Neutrophil (primary cell): Measurements from ENCODE around the gene CHRD.

ENCODE experiments used
- H3K27ac ChIP-seq: fragments of 200-600 bp; sonication (generic); 2 replicates; pipeline ENCODE4 v1.5.1; 2016; ENCODE audit warnings: mild to moderate bottlenecking, moderate library complexity
- H3K27me3 ChIP-seq: fragments of 200-600 bp; sonication (generic); 2 replicates; pipeline ENCODE4 v1.6.0; 2016; ENCODE audit warnings: mild to moderate bottlenecking
- H3K36me3 ChIP-seq: fragments of 200-600 bp; sonication (generic); 2 replicates; pipeline ENCODE4 v1.5.1; 2017
- H3K4me1 ChIP-seq, 2 experiments: fragments of 200-600 bp in 1 of 2; sonication (generic) in 1 of 2; 1 replicate in 1 of 2; 2 replicates in 1 of 2; pipeline versions ENCODE4 v1.5.1 to v1.6.1; 2013 to 2016; ENCODE audit warnings: low read depth in 1 of 2, low read length in 1 of 2, mild to moderate bottlenecking in 1 of 2, moderate library complexity in 1 of 2; ENCODE audit not compliant: control insufficient read depth in 1 of 2, insufficient read depth in 1 of 2
- H3K4me3 ChIP-seq, 2 experiments: fragments of 200-600 bp in 1 of 2; sonication (generic) in 1 of 2; 1 replicate in 1 of 2; 2 replicates in 1 of 2; pipeline ENCODE4 v1.5.1; 2013 to 2016; ENCODE audit warnings: low read depth in 1 of 2, low read length in 1 of 2, mild to moderate bottlenecking in 1 of 2, moderate library complexity in 1 of 2
- H3K9me3 ChIP-seq: fragments of 200-600 bp; sonication (generic); 2 replicates; pipeline ENCODE4 v1.5.1; 2016
- CTCF ChIP-seq: fragments of 200-600 bp; sonication (generic); IDR thresholded peaks from 2 replicates; pipeline ENCODE4 v1.5.1; 2016; ENCODE audit warnings: antibody characterized with exemption

The CHRD gene

DNA sequence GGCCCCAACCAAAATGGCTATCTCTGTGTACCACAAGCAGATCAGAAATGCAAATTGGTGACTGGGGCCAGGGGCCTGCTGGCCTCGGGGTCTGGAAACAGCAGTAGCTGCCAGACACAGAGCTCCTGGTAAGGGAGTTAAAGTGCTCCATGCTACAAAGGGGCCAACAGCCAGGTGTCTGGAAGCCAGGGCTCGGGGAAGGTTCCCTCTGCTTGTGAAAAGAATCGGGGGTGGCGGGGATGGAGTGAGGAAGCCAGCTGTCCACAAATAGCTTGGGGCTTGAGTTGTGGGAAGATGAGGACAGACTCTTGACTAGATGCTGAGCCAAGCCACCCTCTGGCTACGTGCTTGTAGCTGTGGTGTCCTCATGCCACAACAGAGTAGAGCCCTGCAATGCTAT, 39.3 kb downstream of the CHRD start:
- no peak for TF ChIP-seq CTCF
- Histone ChIP-seq H3K27ac (no peak overlapping the region), H3K4me1 (no peaks in the 10 kb centered on the region), H3K27me3 (peaks cover 10% of the 10 kb centered on the region), H3K36me3 (no peaks in the 10 kb centered on the region), H3K9me3 (no peaks in the 10 kb centered on the region), H3K4me3 (no peak overlapping the region)

GRCh38 chr3:184423561-184423960, 43.7 kb downstream of the CHRD start:
- H3K27me3 ChIP-seq = peaks cover 14% of the 10 kb centered on the region
- no peaks in the 10 kb centered on the region for H3K36me3 ChIP-seq
- H3K9me3 ChIP-seq = no peaks in the 10 kb centered on the region
- no peak overlapping the region for H3K4me3 ChIP-seq
- H3K27ac ChIP-seq = no peak overlapping the region
- TF ChIP-seq CTCF = no peak
- H3K4me1 ChIP-seq = no peaks in the 10 kb centered on the region

DNA sequence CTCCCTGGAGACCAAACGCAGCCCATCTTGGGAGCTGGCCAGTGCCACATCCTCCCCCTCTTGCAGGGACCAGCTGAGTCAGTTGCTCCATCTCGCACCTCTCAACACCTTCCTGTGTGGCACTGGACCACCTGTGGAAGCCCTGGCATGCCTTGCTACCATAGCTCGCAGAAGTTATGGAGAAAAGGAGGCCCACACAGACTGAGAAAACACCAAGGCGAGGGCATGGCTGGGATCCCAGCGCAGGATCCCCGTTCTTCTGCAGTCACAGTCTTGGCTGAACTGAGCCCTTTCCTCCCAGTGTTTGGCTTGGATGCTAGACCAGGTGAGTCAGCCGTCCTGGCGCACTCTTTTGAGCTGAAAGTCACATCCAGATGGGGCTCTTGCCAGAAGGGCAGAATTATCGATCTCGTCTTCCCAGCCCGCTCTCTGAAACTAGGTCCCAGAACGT, 46.9 kb downstream of the CHRD start:
- Histone ChIP-seq H3K4me3 (no peak overlapping the region), H3K9me3 (no peaks in the 10 kb centered on the region), H3K4me1 (no peaks in the 10 kb centered on the region), H3K27me3 (peaks cover 18% of the 10 kb centered on the region), H3K36me3 (no peaks in the 10 kb centered on the region), H3K27ac (no peak overlapping the region)
- no peak for TF ChIP-seq CTCF

DNA sequence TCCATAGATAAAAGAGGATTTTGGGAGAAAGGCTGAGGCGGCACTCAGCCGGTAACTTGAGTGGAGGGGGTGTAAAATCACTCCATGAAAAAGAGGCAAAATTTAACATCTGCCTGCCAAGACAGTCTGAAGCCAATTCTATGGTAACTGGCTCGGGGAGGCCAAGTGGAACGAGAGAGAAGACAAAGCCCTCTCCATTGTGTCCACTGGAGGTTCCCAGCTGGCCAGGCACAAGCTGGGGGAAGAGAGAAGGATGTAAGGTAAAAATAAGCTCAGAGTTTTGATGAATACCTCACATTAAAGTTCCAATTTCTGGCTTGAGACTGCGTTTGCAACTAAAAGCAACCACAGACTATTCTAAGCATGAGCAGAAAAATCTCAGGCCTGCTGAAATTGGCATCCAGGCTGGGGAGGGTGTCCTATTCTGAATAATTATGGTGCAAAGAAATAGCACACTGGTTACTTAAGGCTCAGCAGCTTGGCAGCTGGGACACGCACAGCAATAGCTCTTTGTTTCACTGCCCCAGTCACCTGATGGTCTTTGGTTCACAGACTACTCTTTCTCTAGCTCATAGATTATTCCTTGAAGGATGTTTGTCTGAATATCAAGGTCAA, 48.8 kb downstream of the CHRD start:
- no peaks in the 10 kb centered on the region for H3K9me3 ChIP-seq
- no peak overlapping the region for H3K4me3 ChIP-seq
- TF ChIP-seq CTCF = no peak
- no peaks in the 10 kb centered on the region for H3K4me1 ChIP-seq
- H3K27me3 ChIP-seq = peaks cover 9% of the 10 kb centered on the region
- no peaks in the 10 kb centered on the region for H3K36me3 ChIP-seq
- no peak overlapping the region for H3K27ac ChIP-seq

- Histone ChIP-seq H3K4me1 (no peaks in the 10 kb centered on the region), H3K36me3 (no peaks in the 10 kb centered on the region), H3K27me3 (peaks cover 8% of the 10 kb centered on the region), H3K27ac (no peak overlapping the region), H3K4me3 (no peak overlapping the region), H3K9me3 (no peaks in the 10 kb centered on the region)
- TF ChIP-seq CTCF = no peak
These were observed 49.9 kb downstream of the CHRD start for GRCh38 chr3:184429786-184430185.
